Measurements from ENCODE around the gene AMBRA1.

The AMBRA1 gene

DNA sequence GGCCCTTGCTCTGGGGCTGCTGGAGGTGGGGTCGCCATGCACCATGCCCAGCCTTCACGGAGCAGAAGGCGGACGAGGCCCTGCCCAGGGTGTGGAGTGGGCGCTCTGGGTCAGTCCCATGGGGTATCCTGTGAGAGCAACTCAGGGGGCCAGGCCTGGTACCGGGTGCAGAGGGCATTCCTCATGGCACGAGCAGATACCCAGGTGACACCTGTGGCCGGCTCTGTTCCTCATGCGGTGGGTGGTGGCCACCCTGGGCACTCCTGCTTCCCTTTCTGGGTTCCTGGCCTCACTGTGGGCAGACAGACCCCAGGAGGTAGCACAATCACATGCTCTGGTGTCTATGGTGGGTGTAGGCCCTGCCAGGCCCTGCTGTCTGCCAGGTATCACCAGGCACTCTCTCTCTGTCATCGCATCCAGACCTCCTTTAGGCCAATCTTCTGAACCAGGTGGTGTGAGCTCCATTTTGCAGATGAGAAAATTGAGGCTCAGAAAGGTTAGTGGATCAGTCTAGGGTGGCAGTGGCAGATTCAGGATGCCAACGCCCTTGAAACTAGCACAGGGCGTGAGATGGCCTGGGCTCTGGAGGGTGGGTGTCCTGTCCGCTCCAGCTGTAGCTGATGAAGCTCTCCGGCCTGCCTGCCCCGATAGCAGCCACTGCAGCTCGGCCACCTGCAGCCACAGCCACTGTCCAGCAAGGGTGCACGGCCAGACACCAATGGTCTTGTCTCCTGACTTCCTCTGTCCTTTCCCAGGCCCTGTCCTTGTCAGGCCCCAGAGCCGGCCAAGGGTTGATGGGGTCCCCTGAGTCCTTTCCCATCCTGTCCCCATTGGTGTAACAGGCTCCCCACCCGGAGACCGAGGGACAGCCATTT is 231.4 kb downstream of the AMBRA1 start:
- DNase-seq (no peak), ATAC-seq (replicated peaks) (peak; percentile 16 to 26)
- peak overlapping the region; percentile 14 for H3K27ac Mint-ChIP-seq
- peak overlapping the region; percentile 74 to 84 for H3K4me3 Mint-ChIP-seq
- H3K4me1 Mint-ChIP-seq = peaks cover 25 to 40% of the 10 kb centered on the region in 2 donors
- H3K27me3 Mint-ChIP-seq = no peaks in the 10 kb centered on the region
- no peaks in the 10 kb centered on the region for H3K9me3 Mint-ChIP-seq
- peaks cover 1 to 3% of the 10 kb centered on the region in 2 donors for H3K36me3 Mint-ChIP-seq

DNA sequence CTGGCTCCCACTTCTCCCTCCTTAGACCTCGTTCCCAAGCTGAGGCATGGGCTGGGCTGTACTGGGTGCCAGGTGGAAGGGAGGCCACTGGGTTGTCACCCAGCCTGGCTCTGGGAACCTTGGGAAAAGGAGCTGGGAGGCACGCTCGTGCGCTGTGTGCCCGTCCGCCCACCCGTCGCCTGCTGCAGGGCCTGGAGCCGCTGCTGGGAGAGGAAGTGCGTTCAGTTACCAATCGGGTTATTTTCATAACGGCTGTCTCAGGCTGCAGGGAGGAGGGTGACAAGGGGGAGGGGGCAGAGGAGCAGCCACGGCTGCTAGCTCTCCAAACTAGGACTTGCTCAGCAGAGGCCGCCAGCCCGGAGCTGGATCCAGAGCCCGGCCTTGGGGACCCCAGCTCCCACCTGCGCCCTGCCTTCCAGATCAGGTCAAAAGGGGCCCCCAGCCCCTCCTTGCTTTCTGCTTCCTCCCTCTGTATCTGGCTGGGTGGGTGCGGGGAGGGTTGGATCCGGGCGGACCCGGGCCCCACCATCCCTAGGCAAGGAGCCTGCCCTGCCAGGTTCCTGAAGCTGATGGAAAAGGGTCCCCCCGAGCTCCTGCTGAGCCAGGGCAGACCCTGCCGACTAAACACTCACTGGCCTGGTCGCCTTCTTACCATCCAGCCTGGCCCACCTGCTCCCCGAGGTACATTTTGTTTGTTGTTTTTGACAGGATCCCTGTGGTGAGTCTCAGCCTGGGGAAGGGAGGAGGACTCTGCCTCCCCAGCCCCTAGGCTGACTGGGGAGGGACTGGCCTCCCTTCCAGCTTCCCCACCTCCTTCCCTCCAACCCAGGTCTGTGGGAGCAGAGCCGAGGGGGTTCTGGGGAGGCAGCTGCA is 232.3 kb downstream of the AMBRA1 start:
- Mint-ChIP-seq H3K27me3 (no peaks in the 10 kb centered on the region), H3K27ac (peak overlapping the region; percentile 84), H3K4me1 (peaks cover 25 to 43% of the 10 kb centered on the region in 2 donors), H3K36me3 (peaks cover 0 to 1% of the 10 kb centered on the region in 2 donors), H3K4me3 (peak overlapping the region; percentile 74 to 84), H3K9me3 (no peaks in the 10 kb centered on the region)
- DNase-seq (peak; percentile 40), ATAC-seq (replicated peaks) (peak; percentile 95 to 96)

DNA sequence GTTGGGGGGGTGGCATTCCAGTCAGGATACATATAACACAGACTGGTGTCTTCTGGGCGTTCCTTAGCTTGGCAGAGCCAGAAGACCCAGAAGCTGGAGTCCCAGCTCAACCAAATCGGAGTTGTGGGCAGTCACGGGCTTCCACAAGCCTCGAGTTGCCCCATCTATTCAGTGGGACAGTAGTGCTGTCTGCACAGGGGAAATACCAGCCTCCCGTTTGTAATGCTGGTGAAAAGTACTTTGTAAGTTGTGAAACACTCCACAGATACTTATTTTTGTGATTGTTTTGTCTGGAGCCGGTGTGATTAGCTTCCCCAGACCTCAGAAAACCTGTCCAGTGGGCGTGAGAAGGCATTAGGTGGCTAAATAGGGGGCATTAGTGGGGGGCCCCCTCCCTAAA is 232.9 kb downstream of the AMBRA1 start:
- H3K27me3 Mint-ChIP-seq = no peaks in the 10 kb centered on the region
- ATAC-seq (replicated peaks) = peak; percentile 26 to 42
- peaks cover 0 to 7% of the 10 kb centered on the region in 2 donors for H3K36me3 Mint-ChIP-seq
- H3K4me3 Mint-ChIP-seq = peak overlapping the region; percentile 74 to 84
- no peaks in the 10 kb centered on the region for H3K9me3 Mint-ChIP-seq
- peak overlapping the region; percentile 84 for H3K27ac Mint-ChIP-seq
- no peak for DNase-seq
- peaks cover 27 to 43% of the 10 kb centered on the region in 2 donors for H3K4me1 Mint-ChIP-seq

DNA sequence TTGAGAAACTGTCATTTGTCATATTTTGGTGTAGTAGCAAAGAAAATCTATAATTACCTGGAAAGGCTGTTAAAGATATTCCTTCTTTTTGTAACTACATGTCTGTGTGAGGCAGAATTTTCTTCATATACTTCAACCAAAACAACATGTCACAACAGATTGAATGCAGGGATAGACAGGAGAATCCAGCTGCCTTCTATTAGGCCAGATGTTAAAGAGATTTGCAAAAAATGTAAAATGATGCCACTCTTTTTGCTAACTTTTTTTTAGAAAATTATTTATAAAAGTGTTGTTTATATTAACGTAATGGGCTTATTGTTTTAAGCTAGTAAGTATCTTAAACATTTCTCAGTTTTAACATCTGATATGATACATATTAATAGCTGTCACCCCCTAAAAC is 233.9 kb downstream of the AMBRA1 start:
- H3K4me3 Mint-ChIP-seq = no peak overlapping the region
- H3K36me3 Mint-ChIP-seq = peaks cover 1 to 9% of the 10 kb centered on the region in 2 donors
- H3K27me3 Mint-ChIP-seq = no peaks in the 10 kb centered on the region
- peaks cover 27 to 43% of the 10 kb centered on the region in 2 donors for H3K4me1 Mint-ChIP-seq
- no peaks in the 10 kb centered on the region for H3K9me3 Mint-ChIP-seq
- DNase-seq (no peak), ATAC-seq (replicated peaks) (no peak)
- no peak overlapping the region for H3K27ac Mint-ChIP-seq

DNA sequence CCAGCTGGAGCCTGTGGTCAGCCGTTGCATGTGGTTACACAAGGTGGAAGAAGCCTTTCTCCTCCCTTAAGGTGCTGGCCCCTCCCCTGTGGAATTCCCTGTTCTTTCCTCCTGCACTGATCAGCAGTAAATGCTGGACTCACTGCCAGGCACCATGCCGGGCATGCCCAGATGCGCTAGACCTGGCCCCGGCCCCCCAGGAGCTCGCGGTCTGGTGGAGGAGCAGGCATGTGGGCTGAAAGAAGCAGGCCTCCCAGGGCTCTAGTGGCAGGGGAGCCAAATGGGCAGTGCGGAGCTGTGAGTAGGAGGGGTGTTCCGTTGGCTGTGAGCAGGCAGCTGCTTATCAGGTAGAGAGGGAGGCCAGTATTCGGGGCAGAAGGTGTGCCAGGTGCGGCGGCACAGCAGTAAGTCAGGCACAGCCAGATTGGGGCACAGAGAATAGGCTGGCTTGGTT is 236.3 kb downstream of the AMBRA1 start:
- H3K36me3 Mint-ChIP-seq = peaks cover 4 to 9% of the 10 kb centered on the region in 2 donors
- H3K4me3 Mint-ChIP-seq = no peak overlapping the region
- H3K4me1 Mint-ChIP-seq = peaks cover 33 to 57% of the 10 kb centered on the region in 2 donors
- no peaks in the 10 kb centered on the region for H3K27me3 Mint-ChIP-seq
- DNase-seq = no peak
- no peaks in the 10 kb centered on the region for H3K9me3 Mint-ChIP-seq
- no peak for ATAC-seq (replicated peaks)
- H3K27ac Mint-ChIP-seq = no peak overlapping the region

DNA sequence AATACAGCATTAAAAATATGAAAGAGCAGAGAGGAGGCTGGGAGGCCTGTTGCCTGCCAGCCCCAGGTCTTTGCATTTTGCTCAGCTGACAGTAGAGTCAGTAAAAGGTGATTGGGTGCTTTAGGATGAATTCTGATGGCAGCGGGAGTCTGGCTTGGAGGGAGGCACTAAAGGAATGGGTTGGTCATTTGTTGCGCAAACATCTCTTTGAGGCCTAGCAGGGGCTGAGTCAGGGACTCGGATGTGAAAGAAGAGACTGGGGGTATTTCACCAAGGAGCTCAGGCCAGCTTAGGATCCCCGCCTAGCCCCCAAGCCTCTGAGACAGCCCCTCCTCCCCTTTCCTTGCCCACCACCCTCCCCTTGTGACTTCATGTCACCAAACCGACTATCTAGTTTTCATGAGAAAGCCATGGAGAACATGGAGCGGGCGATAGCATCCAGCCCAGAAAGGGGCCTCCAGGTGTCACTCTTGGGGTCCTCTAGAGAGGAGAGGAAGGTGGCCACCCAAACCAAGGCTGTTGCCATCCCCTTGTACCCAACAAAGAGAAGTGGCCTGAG is 236.8 kb downstream of the AMBRA1 start:
- no peak for DNase-seq
- H3K36me3 Mint-ChIP-seq = peaks cover 4 to 9% of the 10 kb centered on the region in 2 donors
- no peaks in the 10 kb centered on the region for H3K27me3 Mint-ChIP-seq
- H3K4me1 Mint-ChIP-seq = peaks cover 31 to 56% of the 10 kb centered on the region in 2 donors
- no peak for ATAC-seq (replicated peaks)
- H3K9me3 Mint-ChIP-seq = no peaks in the 10 kb centered on the region
- H3K27ac Mint-ChIP-seq = no peak overlapping the region
- H3K4me3 Mint-ChIP-seq = no peak overlapping the region

DNA sequence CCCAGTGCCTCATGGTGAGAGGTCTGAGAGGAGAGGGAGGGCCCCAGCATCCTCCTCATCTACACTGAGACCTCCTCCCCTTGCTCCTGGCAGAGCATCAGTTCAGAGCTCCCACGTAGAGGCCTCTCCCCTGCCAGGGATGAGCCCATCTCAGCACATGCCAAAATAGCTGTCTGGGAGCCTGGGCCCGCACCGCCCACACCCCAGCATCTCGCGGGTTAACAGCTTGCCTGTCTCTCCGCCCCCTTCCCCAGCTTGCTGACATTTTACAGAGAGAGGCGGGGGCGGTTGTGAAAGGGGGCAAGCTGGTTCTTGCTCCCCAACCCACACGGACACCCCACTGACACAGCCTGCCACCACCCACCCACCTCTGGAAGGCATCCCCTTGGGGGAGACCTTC is 240.1 kb downstream of the AMBRA1 start:
- no peak overlapping the region for H3K4me3 Mint-ChIP-seq
- DNase-seq = no peak
- H3K27me3 Mint-ChIP-seq = no peaks in the 10 kb centered on the region
- no peak for ATAC-seq (replicated peaks)
- H3K36me3 Mint-ChIP-seq = peaks cover 4 to 9% of the 10 kb centered on the region in 2 donors
- peaks cover 36 to 63% of the 10 kb centered on the region in 2 donors for H3K4me1 Mint-ChIP-seq
- H3K9me3 Mint-ChIP-seq = no peaks in the 10 kb centered on the region
- peak overlapping the region; percentile 31 for H3K27ac Mint-ChIP-seq

DNA sequence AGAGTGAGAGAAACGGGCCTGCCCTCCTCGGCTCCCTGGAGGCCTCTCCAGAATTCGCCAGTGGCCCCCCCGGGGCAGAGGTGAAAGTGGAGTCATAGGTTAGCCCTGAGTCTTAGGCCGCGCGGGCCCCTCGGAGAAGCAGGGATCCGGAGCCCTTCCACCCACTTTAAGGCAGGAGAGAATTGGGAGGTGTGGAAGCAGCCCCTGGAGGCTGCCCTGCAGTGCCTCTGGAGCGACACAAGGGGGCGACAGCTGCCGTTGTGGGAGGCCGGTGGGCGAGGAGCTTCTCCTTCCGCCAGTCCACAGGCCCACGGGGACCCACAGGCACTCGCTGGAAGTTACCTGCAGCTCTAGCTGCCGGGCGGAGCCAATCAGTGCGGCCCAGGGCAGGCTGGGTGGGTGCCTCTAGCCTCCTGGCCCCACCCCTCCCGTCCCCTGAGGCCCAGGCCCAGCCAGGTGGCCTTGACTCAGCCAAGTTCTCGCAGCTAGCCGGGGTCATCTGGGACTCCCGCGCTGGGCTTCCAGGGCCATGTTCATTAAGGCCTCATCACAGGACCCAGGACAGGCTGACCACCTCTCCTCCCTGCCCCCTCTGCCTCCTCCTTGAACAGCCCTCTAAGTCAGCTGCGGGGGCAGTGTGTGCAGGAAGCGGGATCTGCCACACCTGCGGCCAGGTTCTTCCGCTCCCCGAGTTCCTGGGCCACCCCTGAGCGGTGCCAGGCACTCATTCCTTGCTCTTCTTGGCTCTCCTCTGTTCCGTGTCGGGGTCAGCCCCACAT is 241.6 kb downstream of the AMBRA1 start:
- peak overlapping the region; percentile 70 for H3K27ac Mint-ChIP-seq
- DNase-seq = no peak
- H3K27me3 Mint-ChIP-seq = no peaks in the 10 kb centered on the region
- H3K4me3 Mint-ChIP-seq = no peak overlapping the region
- H3K36me3 Mint-ChIP-seq = peaks cover 4 to 9% of the 10 kb centered on the region in 2 donors
- no peak for ATAC-seq (replicated peaks)
- peaks cover 37 to 62% of the 10 kb centered on the region in 2 donors for H3K4me1 Mint-ChIP-seq
- H3K9me3 Mint-ChIP-seq = no peaks in the 10 kb centered on the region

DNA sequence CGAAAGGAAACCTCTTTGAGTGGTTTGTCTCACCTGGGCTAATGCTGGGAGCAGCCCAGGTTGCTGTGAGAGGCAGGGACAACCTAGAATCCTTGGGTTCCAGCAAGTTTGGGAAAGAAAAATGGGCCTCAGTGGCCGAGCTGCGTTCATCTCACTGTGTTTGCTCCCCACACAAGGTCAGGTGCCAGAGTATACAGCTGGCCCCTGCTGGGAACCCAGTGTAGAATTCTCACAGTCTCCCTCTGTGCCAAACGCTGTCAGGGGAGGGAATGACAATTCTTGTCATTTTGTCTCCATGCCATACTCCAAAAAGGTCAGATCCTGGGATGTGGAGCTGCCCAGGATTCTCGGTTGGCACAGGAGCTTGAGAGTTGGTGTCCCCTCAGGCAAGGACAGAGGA is 242.2 kb downstream of the AMBRA1 start:
- DNase-seq = no peak
- Mint-ChIP-seq H3K4me3 (no peak overlapping the region), H3K4me1 (peaks cover 38 to 61% of the 10 kb centered on the region in 2 donors), H3K27ac (peak overlapping the region; percentile 70), H3K36me3 (peaks cover 4 to 8% of the 10 kb centered on the region in 2 donors), H3K27me3 (no peaks in the 10 kb centered on the region), H3K9me3 (no peaks in the 10 kb centered on the region)
- no peak for ATAC-seq (replicated peaks)

DNA sequence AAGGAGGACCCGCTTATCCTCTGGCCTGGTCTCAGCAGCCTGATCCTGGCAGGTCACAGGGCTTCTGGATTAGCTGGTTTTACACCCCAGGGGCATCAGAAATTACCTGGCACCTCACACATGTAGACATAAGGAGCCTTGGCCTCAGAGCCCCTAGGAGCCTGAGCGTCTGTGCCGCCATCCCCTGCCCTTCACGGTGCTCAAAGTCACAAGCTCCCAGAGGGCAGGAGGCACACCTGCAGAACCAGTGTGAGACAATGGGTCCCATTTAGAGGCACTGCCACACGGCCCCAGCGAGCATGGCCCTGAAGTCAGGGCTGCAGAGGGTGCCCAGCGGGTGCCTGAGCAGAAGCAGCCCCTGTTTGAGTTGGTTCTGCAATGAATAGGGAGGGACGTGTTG is 242.7 kb downstream of the AMBRA1 start:
- Mint-ChIP-seq H3K9me3 (no peaks in the 10 kb centered on the region), H3K36me3 (peaks cover 4% of the 10 kb centered on the region in 2 donors), H3K27ac (no peak overlapping the region), H3K27me3 (no peaks in the 10 kb centered on the region), H3K4me1 (peaks cover 40 to 65% of the 10 kb centered on the region in 2 donors), H3K4me3 (no peak overlapping the region)
- ATAC-seq (replicated peaks) (no peak), DNase-seq (no peak)

DNA sequence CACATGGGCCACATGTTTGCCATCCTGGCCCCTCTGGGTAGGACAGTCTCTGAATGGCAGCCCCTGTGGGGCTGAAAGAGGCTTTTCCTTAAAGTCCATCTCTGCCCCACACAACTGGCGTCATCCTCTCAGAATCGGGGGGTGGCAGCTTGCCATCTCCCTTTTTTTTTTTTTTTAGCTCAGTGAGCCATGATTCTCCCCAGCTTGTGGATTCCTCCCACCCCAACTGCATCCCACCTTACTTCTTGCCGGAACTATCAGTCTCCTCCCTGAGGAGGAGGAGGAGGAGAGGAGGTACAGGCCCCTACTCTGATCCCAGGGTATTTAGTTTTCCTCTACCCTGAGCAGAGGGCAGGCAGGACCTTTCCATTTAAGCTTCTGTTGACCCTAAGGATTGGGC is 243.1 kb downstream of the AMBRA1 start:
- H3K27ac Mint-ChIP-seq = peak overlapping the region; percentile 47
- peaks cover 0 to 1% of the 10 kb centered on the region in 2 donors for H3K27me3 Mint-ChIP-seq
- no peak overlapping the region for H3K4me3 Mint-ChIP-seq
- peaks cover 0 to 3% of the 10 kb centered on the region in 2 donors for H3K36me3 Mint-ChIP-seq
- no peaks in the 10 kb centered on the region for H3K9me3 Mint-ChIP-seq
- H3K4me1 Mint-ChIP-seq = peaks cover 44 to 69% of the 10 kb centered on the region in 2 donors
- DNase-seq (no peak), ATAC-seq (replicated peaks) (no peak)

DNA sequence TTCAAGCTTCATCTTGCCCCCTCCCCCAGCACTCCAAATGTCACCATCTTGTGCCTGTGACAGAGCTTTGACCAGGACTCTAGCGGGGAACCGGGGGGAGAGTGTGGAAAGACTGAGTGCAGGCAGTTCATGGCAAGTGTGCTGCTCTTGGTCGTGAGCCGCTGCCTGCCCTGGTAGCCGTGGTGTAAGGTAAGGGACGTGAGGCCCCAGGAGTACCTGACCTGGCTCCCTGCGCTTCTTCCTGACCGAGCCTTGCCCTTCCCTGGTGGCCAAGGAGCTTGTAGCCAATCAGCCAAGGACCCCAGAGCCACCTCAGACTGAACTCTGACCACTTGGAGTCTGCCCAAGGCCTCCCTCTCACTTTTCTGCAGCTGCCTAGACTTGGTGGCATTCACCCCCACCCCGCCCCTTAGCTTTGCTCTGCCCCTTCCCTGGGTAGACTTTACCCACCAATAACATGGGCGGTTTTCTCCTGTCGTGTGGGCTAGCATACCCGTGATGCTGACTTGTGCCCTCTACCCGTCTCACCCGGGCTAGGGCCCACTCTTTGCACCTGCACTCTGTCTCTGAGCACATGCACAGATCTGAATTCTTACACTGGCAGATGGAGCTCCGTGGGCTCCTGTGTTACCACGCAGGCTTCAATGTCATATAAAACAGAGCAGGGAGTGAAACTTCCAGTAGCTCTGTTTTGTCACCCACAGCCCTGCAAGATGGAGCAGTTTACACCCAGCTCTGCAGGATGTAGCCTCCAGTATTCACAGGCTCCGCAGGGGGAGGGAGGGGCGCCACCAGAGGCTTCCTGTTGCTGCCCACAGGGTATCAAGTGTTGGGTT is 245.0 kb downstream of the AMBRA1 start:
- H3K27ac Mint-ChIP-seq = peak overlapping the region; percentile 82
- no peaks in the 10 kb centered on the region for H3K9me3 Mint-ChIP-seq
- H3K27me3 Mint-ChIP-seq = peaks cover 3 to 6% of the 10 kb centered on the region in 2 donors
- DNase-seq (no peak), ATAC-seq (replicated peaks) (no peak)
- peaks cover 50 to 71% of the 10 kb centered on the region in 2 donors for H3K4me1 Mint-ChIP-seq
- peak overlapping the region; percentile 78 to 82 for H3K4me3 Mint-ChIP-seq
- peaks cover 0 to 2% of the 10 kb centered on the region in 2 donors for H3K36me3 Mint-ChIP-seq

Data from stimulated activated naive B cell treated with anti-CD40 and anti-IgM and Interleukin-4, amounts not matched to agents 10 μg/mL and 1 μg/mL and 100 μg/mL, for 72 hours (primary cell).